Kidney tubule cell (primary cell): Measurements from ENCODE around the gene PIP5K1A.

Experiments used
- DNase-seq: peaks from one replicate; pipeline ENCODE4 v3.0.0-alpha.2; 2018; ENCODE audit warnings: low spot score

The PIP5K1A gene

DNA sequence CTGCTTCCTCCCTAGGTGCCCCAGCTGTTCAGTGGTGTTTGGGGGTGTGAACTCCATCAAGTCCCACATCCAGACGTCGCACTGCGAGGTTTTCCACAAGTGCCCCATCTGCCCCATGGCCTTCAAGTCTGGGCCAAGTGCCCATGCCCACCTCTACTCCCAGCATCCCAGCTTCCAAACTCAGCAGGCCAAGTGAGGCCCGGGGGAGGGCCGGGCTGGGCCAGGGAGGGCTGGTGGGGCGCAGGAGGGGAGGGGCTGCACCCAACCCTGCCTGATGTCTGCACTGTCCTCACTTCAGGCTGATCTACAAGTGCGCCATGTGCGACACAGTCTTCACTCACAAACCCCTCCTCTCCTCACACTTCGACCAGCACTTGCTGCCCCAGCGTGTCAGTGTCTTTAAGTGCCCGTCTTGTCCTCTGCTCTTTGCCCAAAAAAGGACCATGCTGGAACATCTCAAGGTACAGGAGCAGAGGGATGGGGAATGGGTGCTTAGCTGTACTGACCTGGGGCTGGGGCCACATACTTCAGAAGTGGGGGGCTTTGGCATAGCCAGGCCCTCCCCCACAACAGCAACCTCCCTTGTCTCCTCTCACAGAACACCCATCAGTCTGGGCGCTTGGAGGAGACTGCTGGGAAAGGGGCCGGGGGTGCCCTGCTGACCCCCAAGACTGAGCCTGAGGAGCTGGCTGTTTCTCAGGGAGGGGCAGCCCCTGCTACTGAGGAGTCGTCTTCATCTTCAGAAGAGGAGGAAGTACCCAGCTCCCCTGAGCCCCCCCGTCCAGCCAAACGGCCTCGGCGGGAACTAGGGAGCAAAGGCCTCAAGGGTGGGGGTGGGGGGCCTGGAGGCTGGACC, 91.0 kb downstream of the PIP5K1A start:
- DNase-seq, result no peak

DNA sequence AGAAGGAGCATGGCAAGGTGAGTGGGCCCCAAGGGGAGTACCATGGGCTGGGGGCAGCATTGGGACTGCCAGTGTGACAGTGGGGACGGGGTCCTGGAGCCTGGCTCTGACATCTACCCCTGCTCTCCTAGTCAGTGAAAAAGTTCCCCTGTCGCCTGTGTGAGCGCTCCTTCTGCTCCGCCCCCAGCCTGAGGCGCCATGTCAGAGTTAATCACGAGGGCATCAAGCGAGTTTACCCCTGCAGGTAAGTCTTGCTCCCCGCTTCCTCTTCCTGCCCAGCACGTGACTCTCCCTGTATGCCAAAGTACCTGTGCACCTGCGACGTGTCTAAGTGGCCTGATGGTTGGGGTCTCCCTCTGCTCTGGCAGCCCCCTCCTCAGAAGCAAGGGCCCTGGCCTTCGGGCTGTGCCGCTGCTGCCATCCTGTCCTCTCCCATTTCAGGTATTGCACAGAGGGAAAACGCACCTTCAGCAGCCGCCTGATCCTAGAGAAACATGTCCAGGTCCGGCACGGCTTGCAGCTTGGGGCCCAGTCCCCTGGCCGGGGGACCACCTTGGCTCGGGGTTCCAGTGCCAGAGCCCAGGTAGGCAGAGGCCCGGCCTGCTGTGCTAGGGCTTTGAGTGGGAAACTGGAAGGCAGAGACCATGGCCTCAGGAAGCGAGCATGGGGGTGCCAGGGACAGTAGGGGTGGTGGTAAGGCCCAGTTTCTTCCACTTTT, 91.8 kb downstream of the PIP5K1A start:
- no peak for DNase-seq

DNA sequence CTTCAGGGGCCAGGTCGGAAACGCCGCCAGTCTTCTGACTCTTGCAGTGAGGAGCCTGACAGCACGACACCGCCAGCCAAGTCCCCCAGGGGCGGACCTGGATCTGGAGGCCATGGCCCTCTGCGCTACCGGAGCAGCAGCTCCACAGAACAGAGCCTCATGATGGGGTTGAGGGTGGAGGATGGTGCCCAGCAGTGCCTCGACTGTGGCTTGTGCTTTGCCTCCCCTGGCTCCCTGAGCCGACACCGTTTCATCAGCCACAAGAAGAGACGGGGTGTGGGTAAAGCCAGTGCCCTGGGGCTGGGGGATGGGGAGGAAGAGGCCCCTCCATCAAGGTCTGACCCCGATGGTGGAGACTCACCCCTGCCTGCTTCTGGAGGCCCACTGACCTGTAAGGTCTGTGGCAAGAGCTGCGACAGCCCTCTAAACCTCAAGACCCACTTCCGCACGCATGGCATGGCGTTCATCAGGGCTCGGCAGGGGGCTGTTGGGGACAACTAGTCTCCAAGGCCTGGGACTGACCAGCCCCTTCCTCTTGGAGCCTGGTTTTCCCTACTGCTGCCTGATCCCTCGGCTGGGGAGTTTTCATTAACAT, 92.5 kb downstream of the PIP5K1A start:
- no peak for DNase-seq

DNA sequence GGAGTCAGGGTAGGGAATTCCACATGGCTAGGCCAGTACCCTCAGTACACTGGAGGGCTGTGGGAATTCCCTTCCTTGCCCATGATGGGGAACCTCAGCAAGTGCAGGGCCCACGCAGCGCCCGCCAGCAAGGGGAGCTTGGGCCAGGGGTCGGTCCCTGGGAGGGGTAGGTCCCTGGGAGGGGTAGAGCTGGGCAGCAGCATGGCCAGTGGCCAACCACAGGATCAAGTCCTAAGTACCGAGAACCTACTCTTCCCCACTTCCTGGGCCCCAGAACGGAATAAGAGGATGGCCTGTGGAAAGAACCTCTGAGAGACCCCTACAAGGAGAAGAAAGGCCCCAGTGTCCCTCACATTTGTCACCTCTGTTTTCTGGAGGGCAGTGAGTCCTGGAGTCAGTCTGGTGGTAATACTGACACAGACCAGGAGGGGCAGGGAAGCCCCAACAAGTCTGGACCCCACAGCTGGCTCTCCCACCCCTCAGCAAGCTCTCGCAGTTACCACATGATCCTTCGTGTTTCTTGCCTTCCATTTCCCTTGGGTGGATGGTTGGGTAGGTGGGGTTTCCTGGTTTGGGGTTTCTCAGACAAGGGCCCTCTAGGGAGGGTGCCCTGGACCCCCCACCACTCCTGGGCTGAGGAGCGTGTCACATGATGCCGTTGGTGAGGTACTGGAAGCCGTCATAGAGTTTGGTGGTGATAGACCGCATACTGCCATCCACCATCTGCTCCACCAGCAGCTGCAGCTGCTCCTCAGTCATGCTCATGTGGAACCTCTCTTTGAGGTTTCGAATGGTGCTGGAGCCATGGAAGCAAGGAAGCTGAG, 94.1 kb downstream of the PIP5K1A start:
- DNase-seq, result no peak

DNA sequence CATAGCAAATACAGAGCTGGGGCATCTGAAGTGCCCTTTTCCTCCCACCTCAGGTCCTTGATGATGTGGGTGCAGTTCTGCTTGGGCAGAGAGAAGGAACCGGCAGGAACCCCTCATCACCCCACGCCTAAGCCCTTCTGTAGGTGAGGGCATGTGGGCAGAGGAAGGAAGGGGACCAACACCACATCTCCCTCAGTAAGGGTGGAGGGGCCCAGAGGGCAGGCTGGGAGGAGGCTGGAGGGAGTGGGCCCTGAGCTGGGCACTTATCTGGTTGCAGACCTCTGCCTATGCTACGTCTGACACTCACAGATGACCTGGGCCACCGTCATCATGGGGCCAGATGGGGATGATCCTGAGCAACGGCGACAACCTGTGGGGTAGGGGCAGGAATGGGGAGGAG, 94.7 kb downstream of the PIP5K1A start:
- DNase-seq, result no peak

DNA sequence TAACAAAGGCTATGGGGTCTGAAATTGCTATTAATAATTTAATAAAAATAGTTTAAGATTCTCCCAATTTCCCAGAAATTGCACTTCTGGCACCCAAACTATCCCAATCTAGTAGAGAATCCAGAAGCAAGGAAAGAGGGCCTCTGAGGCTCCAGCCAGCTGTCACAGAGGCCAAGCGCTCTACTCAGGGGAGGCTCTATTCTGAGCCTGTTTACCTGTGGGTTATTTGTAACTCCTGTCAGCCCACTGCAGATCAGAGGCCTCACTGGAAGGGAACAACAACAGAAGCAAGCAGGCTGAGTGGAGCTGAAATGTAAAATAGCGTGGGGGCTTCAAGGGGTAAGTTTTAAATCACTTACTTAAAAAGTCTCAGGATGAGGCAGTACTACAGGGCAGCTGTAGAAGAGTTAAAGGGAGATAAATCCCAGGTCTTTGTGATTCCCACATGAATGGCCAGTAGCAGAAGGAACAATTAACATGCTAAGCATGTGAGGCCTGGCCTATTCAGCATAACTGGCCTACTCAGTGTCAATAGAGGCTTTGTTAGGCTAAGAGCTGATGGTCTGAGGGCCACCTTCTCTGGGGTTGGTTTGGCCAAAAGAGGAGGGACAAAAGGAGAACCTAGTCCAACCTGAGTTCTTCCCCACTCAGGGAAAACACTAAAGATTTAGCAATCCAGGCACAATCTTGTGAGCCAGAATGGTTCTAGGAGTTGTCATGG, 96.5 kb downstream of the PIP5K1A start:
- no peak for DNase-seq
